ENCODE data around the gene DYNC2I2. TPM values are rescaled to one million over a fixed set of nuclear protein-coding genes. Genes with fewer than 3 reads are reported as not detected.
"Not testable (repeated sequence)": the region's sequence is repeated elsewhere in the genome, so short reads cannot be mapped to it uniquely, and the experiment has no call there.

Gene DYNC2I2
- 117 and 122 TPM in 2 replicates for total RNA-seq (2014; rRNA removed; shearing (Covaris generic); ENCODE audit: low replicate concordance)

GRCh38 chr9:128656416-128657343 is at the start of gene DYNC2I2:
Gene DYNC2I2 (minus strand): TSS chr9:128656847. CDS start chr9:128656726, 121 bp downstream.
- DNase-seq, result peak; percentile 94
- Histone ChIP-seq H3K36me3 (no peaks in the 10 kb centered on the region; the same call in none of the 2 replicates), H3K4me3 (peak within 1 kb of the TSS; percentile 59), H3K9me3 (no peaks in the 10 kb centered on the region), H3K27me3 (no peaks in the 10 kb centered on the region)

- Histone ChIP-seq H3K4me3 (no peak overlapping the region), H3K9me3 (no peaks in the 10 kb centered on the region), H3K36me3 (no peaks in the 10 kb centered on the region), H3K27me3 (no peaks in the 10 kb centered on the region)
- DNase-seq, result no peak
Observed at GRCh38 chr9:128706045-128706444, 49.4 kb upstream of the DYNC2I2 start.

GRCh38 chr9:128705051-128705965 is 48.7 kb upstream of the DYNC2I2 start:
- DNase-seq, result no peak
- Histone ChIP-seq H3K36me3 (no peaks in the 10 kb centered on the region), H3K27me3 (no peaks in the 10 kb centered on the region), H3K4me3 (no peak overlapping the region), H3K9me3 (no peaks in the 10 kb centered on the region)

- no peak for DNase-seq
Observed at GRCh38 chr9:128704356-128704670, 47.7 kb upstream of the DYNC2I2 start.

GRCh38 chr9:128703616-128704355 is 47.1 kb upstream of the DYNC2I2 start:
- Histone ChIP-seq H3K9me3 (no peaks in the 10 kb centered on the region), H3K4me3 (peak overlapping the region; percentile 70), H3K36me3 (no peaks in the 10 kb centered on the region), H3K27me3 (no peaks in the 10 kb centered on the region)
- no peak for DNase-seq

More at GRCh38 chr9:128704356-128704670, 47.7 kb upstream of the DYNC2I2 start:
- H3K36me3 ChIP-seq, result no peaks in the 10 kb centered on the region
- no peak overlapping the region for H3K4me3 ChIP-seq
- H3K27me3 ChIP-seq, result no peaks in the 10 kb centered on the region
- H3K9me3 ChIP-seq, result no peaks in the 10 kb centered on the region

- Histone ChIP-seq H3K36me3 (no peaks in the 10 kb centered on the region), H3K9me3 (no peaks in the 10 kb centered on the region), H3K4me3 (peak overlapping the region; percentile 70), H3K27me3 (no peaks in the 10 kb centered on the region)
- DNase-seq, result peak; percentile 48
Observed at GRCh38 chr9:128702949-128703615, 46.4 kb upstream of the DYNC2I2 start.

GRCh38 chr9:128702445-128702948 is 45.9 kb upstream of the DYNC2I2 start, which contains the start of gene PKN3:
Gene PKN3 (plus strand): TSS chr9:128702503. CDS start chr9:128702916, 413 bp downstream.
- peaks cover 2% of the 10 kb centered on the region; the same call in 1 of the 2 replicates for H3K36me3 ChIP-seq
- H3K4me3 ChIP-seq, result peak within 1 kb of the TSS; percentile 70
- H3K27me3 ChIP-seq, result no peaks in the 10 kb centered on the region
- DNase-seq, result peak; percentile 89
- H3K9me3 ChIP-seq, result no peaks in the 10 kb centered on the region

GRCh38 chr9:128701227-128701854 is 44.7 kb upstream of the DYNC2I2 start:
- Histone ChIP-seq H3K27me3 (no peaks in the 10 kb centered on the region), H3K36me3 (peaks cover 11% of the 10 kb centered on the region), H3K4me3 (no peak overlapping the region), H3K9me3 (no peaks in the 10 kb centered on the region)
- no peak for DNase-seq

- H3K4me3 ChIP-seq, H3K27me3 ChIP-seq, H3K9me3 ChIP-seq, DNase-seq: not testable (repeated sequence)
- H3K36me3 ChIP-seq, result peaks cover 26% of the 10 kb centered on the region
Observed at GRCh38 chr9:128699096-128699795, 42.6 kb upstream of the DYNC2I2 start.

GRCh38 chr9:128696923-128697707 is 40.5 kb upstream of the DYNC2I2 start:
- H3K36me3 ChIP-seq, result peaks cover 46% of the 10 kb centered on the region
- no peaks in the 10 kb centered on the region for H3K9me3 ChIP-seq
- H3K27me3 ChIP-seq, result no peaks in the 10 kb centered on the region
- DNase-seq, result no peak
- H3K4me3 ChIP-seq, result no peak overlapping the region

- Histone ChIP-seq H3K4me3 (no peak overlapping the region), H3K27me3 (no peaks in the 10 kb centered on the region), H3K9me3 (no peaks in the 10 kb centered on the region), H3K36me3 (peaks cover 66% of the 10 kb centered on the region)
- DNase-seq, result no peak
Observed at GRCh38 chr9:128694344-128694743, 37.7 kb upstream of the DYNC2I2 start.

GRCh38 chr9:128693738-128694137 is 37.1 kb upstream of the DYNC2I2 start:
- H3K36me3 ChIP-seq, result peaks cover 66% of the 10 kb centered on the region
- not testable (repeated sequence) for DNase-seq, H3K9me3 ChIP-seq, H3K4me3 ChIP-seq, H3K27me3 ChIP-seq

GRCh38 chr9:128690684-128691034 is 34.0 kb upstream of the DYNC2I2 start:
- Histone ChIP-seq H3K4me3 (peak overlapping the region; percentile 89), H3K36me3 (peaks cover 48% of the 10 kb centered on the region), H3K9me3 (no peaks in the 10 kb centered on the region), H3K27me3 (no peaks in the 10 kb centered on the region)
- no peak for DNase-seq
